Natural killer cell (primary cell): ENCODE measurements around the gene ZNF219. TPM values are rescaled to one million over a fixed set of nuclear protein-coding genes. Genes with fewer than 3 reads are reported as not detected.

Experiments used
- ATAC-seq, 3 donors: fragments of 150-1000 bp in 2 of 3; fragments of 200-7000 bp in 1 of 3; cut with Tn5 transposase; 1 replicate in 1 of 3; 2 replicates in 2 of 3; pipeline ENCODE4 v1.10.0; 2021; ENCODE audit warnings: mild to moderate bottlenecking in 2 of 3, moderate library complexity in 2 of 3
- DNase-seq, 2 donors: peaks; one replicate each; pipeline versions ENCODE4 v3.0.0 to v3.0.0-alpha.2; 2013 to 2021; ENCODE audit warnings: mixed read lengths in 1 of 2
- H3K27ac ChIP-seq: one replicate; pipeline ENCODE4 v1.5.1; 2013; ENCODE audit warnings: mild to moderate bottlenecking, low read length
- H3K27me3 ChIP-seq: one replicate; pipeline ENCODE4 v1.6.1; 2013; ENCODE audit warnings: low read length; ENCODE audit not compliant: control insufficient read depth, insufficient read depth
- H3K36me3 ChIP-seq: one replicate; pipeline ENCODE4 v1.6.1; 2013; ENCODE audit warnings: low read length; ENCODE audit not compliant: control insufficient read depth, insufficient read depth
- H3K4me1 ChIP-seq: one replicate; pipeline ENCODE4 v1.6.1; 2013; ENCODE audit warnings: low read length; ENCODE audit not compliant: control insufficient read depth, insufficient read depth
- H3K4me3 ChIP-seq: one replicate; pipeline ENCODE4 v1.5.1; 2013; ENCODE audit warnings: low read length
- H3K9me3 ChIP-seq: one replicate; pipeline ENCODE4 v1.6.1; 2013; ENCODE audit warnings: low read length; ENCODE audit not compliant: control insufficient read depth, insufficient read depth
- H3K27ac Mint-ChIP-seq, 2 donors: one replicate each; pipeline ENCODE4 v1.8.0; 2022; ENCODE audit warnings: mild to moderate bottlenecking in 2 of 2, mixed read lengths in 2 of 2, moderate library complexity in 1 of 2
- H3K27me3 Mint-ChIP-seq, 2 donors: one replicate each; pipeline ENCODE4 v1.8.0; 2022; ENCODE audit warnings: low read depth in 2 of 2, mixed read lengths in 2 of 2
- H3K36me3 Mint-ChIP-seq: one replicate; pipeline ENCODE4 v1.8.0; 2022; ENCODE audit warnings: mixed read lengths
- H3K4me1 Mint-ChIP-seq, 2 donors: one replicate each; pipeline ENCODE4 v1.8.0; 2022; ENCODE audit warnings: mixed read lengths in 2 of 2
- H3K4me3 Mint-ChIP-seq: one replicate; pipeline ENCODE4 v1.8.0; 2022; ENCODE audit warnings: mild to moderate bottlenecking, moderate library complexity, mixed read lengths
- H3K9me3 Mint-ChIP-seq, 2 donors: one replicate each; pipeline ENCODE4 v1.8.0; 2022; ENCODE audit warnings: mixed read lengths in 2 of 2
- CTCF ChIP-seq: fragments of 200-600 bp; IDR thresholded peaks from one replicate; pipeline ENCODE4 v1.8.0; 2022; ENCODE audit warnings: antibody characterized with exemption
- WGBS: methylation state at CpG from one replicate; pipeline ENCODE4 v1.1.7; 2013; ENCODE audit warnings: missing lambda C conversion rate; ENCODE audit not compliant: insufficient coverage; 5-methylcytosine and 5-hydroxymethylcytosine counted together
- intact Hi-C: fragments of 100-400 bp; cut with micrococcal nuclease; formaldehyde crosslinking; loops from one replicate; pipeline ENCODE4 v1.14.2; 2022
- total RNA-seq, 4 donors: library from RNA; stranded (reverse); fragments of 120-200 nt in 1 of 4; gene quantifications; one replicate each; pipeline versions ENCODE4 v1.2.3 to v1.2.4, GENCODE V29; 2013 to 2022

ZNF219 gene
- total RNA-seq, 3 donors from 2014 or later (not counting 1 experiment from before 2014, with no cell fraction given): 5.6 to 8.4 (median 7.7) TPM

- H3K27ac ChIP-seq: no peak overlapping the region
- Mint-ChIP-seq H3K4me1 (no peaks in the 10 kb centered on the region), H3K36me3 (no peaks in the 10 kb centered on the region), H3K27me3 (peaks cover 2 to 8% of the 10 kb centered on the region in 2 donors), H3K9me3 (no peaks in the 10 kb centered on the region), H3K4me3 (no peak overlapping the region), H3K27ac (no peak overlapping the region)
- H3K27me3 ChIP-seq: no peaks in the 10 kb centered on the region
- H3K4me1 ChIP-seq: no peaks in the 10 kb centered on the region
- ATAC-seq (no peak), DNase-seq (no peak)
- TF ChIP-seq CTCF: no peak
- intact Hi-C loops: no loop called here
- H3K4me3 ChIP-seq: no peak overlapping the region
- H3K36me3 ChIP-seq: no peaks in the 10 kb centered on the region
- no peaks in the 10 kb centered on the region for H3K9me3 ChIP-seq
- 27% methylated on average over 1 of the region's 3 CpGs for WGBS
These were observed 47.9 kb downstream of the ZNF219 start for GRCh38 chr14:21050597-21050996.

GRCh38 chr14:21049271-21049673 lies 49.2 kb downstream of the ZNF219 start:
- no peak overlapping the region for H3K4me3 ChIP-seq
- Mint-ChIP-seq H3K4me1 (no peaks in the 10 kb centered on the region), H3K36me3 (no peaks in the 10 kb centered on the region), H3K27me3 (peaks cover 15 to 16% of the 10 kb centered on the region in 2 donors), H3K4me3 (no peak overlapping the region), H3K27ac (no peak overlapping the region), H3K9me3 (no peaks in the 10 kb centered on the region)
- H3K27me3 ChIP-seq: no peaks in the 10 kb centered on the region
- H3K9me3 ChIP-seq: no peaks in the 10 kb centered on the region
- H3K4me1 ChIP-seq: no peaks in the 10 kb centered on the region
- no peak for TF ChIP-seq CTCF
- intact Hi-C loops: no loop called here
- WGBS: 69% methylated on average over 2 of the region's 3 CpGs
- no peak overlapping the region for H3K27ac ChIP-seq
- no peak for DNase-seq
- H3K36me3 ChIP-seq: no peaks in the 10 kb centered on the region
- ATAC-seq: no peak

GRCh38 chr14:21048638-21049037 lies 49.8 kb downstream of the ZNF219 start:
- peaks cover 16% of the 10 kb centered on the region in 2 donors for H3K27me3 Mint-ChIP-seq
- H3K4me3 Mint-ChIP-seq: no peak overlapping the region
- no peaks in the 10 kb centered on the region for H3K4me1 Mint-ChIP-seq
- no peak for TF ChIP-seq CTCF
- intact Hi-C loops: no loop called here
- no peak overlapping the region for H3K27ac ChIP-seq
- no peaks in the 10 kb centered on the region for H3K9me3 ChIP-seq
- 96% methylated on average over 2 of the region's 2 CpGs for WGBS
- H3K9me3 Mint-ChIP-seq: no peaks in the 10 kb centered on the region
- DNase-seq (no peak), ATAC-seq (no peak)
- H3K36me3 ChIP-seq: no peaks in the 10 kb centered on the region
- no peak overlapping the region for H3K4me3 ChIP-seq
- no peak overlapping the region for H3K27ac Mint-ChIP-seq
- no peaks in the 10 kb centered on the region for H3K27me3 ChIP-seq
- H3K4me1 ChIP-seq: no peaks in the 10 kb centered on the region
- H3K36me3 Mint-ChIP-seq: no peaks in the 10 kb centered on the region

GRCh38 chr14:21047378-21047781 lies 51.1 kb downstream of the ZNF219 start:
- Mint-ChIP-seq H3K27me3 (peaks cover 19 to 28% of the 10 kb centered on the region in 2 donors), H3K36me3 (no peaks in the 10 kb centered on the region), H3K27ac (no peak overlapping the region), H3K4me1 (no peaks in the 10 kb centered on the region), H3K4me3 (no peak overlapping the region), H3K9me3 (no peaks in the 10 kb centered on the region)
- intact Hi-C loops: no loop called here
- Histone ChIP-seq H3K4me1 (no peaks in the 10 kb centered on the region), H3K9me3 (no peaks in the 10 kb centered on the region), H3K27ac (no peak overlapping the region), H3K4me3 (no peak overlapping the region), H3K27me3 (peaks cover 3% of the 10 kb centered on the region), H3K36me3 (no peaks in the 10 kb centered on the region)
- no peak for ATAC-seq
- no peak for TF ChIP-seq CTCF
- DNase-seq: no peak
- WGBS: 85% methylated on average over 2 of the region's 2 CpGs
